Sigmoid colon (tissue), 7 donors: ENCODE measurements around the gene SIRPB2. TPM values are rescaled to one million over a fixed set of nuclear protein-coding genes. Genes with fewer than 3 reads are reported as not detected.

Experiments
- DNase-seq: peaks from one replicate; pipeline ENCODE4 v3.0.0-alpha.2; 2019
- H3K27ac ChIP-seq, 4 donors: fragments of 200-600 bp; sonication (generic); one replicate each; pipeline ENCODE4 v1.5.1; 2016 to 2019; ENCODE audit warnings: mild to moderate bottlenecking in 1 of 4
- H3K27me3 ChIP-seq, 3 donors: fragments of 200-600 bp; sonication (generic); one replicate each; pipeline ENCODE4 v1.5.1; 2019; ENCODE audit warnings: mild to moderate bottlenecking in 1 of 3
- H3K36me3 ChIP-seq, 4 donors: fragments of 200-600 bp; sonication (generic); one replicate each; pipeline ENCODE4 v1.5.1; 2016 to 2019
- H3K4me1 ChIP-seq, 4 donors: fragments of 200-600 bp; sonication (generic); one replicate each; pipeline ENCODE4 v1.5.1; 2017 to 2019
- H3K4me3 ChIP-seq, 4 donors: fragments of 200-600 bp; sonication (generic); one replicate each; pipeline ENCODE4 v1.5.1; 2017 to 2019; ENCODE audit warnings: mild to moderate bottlenecking in 2 of 4, moderate library complexity in 1 of 4
- H3K9me3 ChIP-seq, 4 donors: fragments of 200-600 bp in 3 of 4; sonication (generic) in 3 of 4; one replicate each; pipeline versions ENCODE4 v1.5.1 to v1.6.1; 2013 to 2019
- EP300 ChIP-seq, 4 donors: sonication (generic); formaldehyde crosslinking; IDR thresholded peaks; one replicate each; pipeline ENCODE4 v1.6.1; 2017; ENCODE audit warnings: antibody characterized with exemption in 4 of 4
- POLR2A ChIP-seq, 2 donors: fragments of 450-650 bp; IDR thresholded peaks; one replicate each; pipeline ENCODE4 v1.6.1; 2016; ENCODE audit warnings: antibody characterized with exemption in 2 of 2, mild to moderate bottlenecking in 2 of 2, moderate library complexity in 2 of 2
- POLR2AphosphoS5 ChIP-seq, 4 donors: sonication (generic); formaldehyde crosslinking; IDR thresholded peaks; one replicate each; pipeline ENCODE4 v1.6.1; 2017; ENCODE audit warnings: antibody characterized with exemption in 4 of 4
- WGBS, 2 donors: extraction: QIAGEN DNeasy Blood & Tissue Kit; methylation state at CpG; one replicate each; pipeline ENCODE4 v1.1.7; 2013; 5-methylcytosine and 5-hydroxymethylcytosine counted together
- intact Hi-C: fragments of 100-400 bp; cut with DNase I; formaldehyde crosslinking; loops from one replicate; pipeline ENCODE4 v1.15.1; 2023
- polyA plus RNA-seq, 3 donors: library from polyadenylated mRNA; stranded (reverse); fragments of 200-250 nt; gene quantifications; one replicate each; pipeline ENCODE4 v1.2.3, GENCODE V29; 2013
- total RNA-seq, 4 donors: library from RNA; depleted of rRNA; stranded (reverse); fragments of >200 nt; gene quantifications; one replicate each; pipeline ENCODE4 v1.1.0, GENCODE V29; 2016
- TF ChIP-seq, protein P1 (sequence below), 4 experiments: fragments of 450-650 bp in 3 of 4; fragments of 200-600 bp in 1 of 4; IDR thresholded peaks; one replicate each; pipeline ENCODE4 v1.5.1; 2016 to 2019; ENCODE audit warnings: antibody characterized with exemption in 4 of 4, mild to moderate bottlenecking in 3 of 4, moderate library complexity in 2 of 4
- donor health status: healthy with polysubstance abuse.
- donor health status: Bipolar disorder and iron deficiency.
- donor health status: healthy.

The SIRPB2 gene
- total and polyA plus RNA-seq, 7 donors: 1.2 to 10.2 (median 6.6) TPM

- intact Hi-C loops: no loop called here
- TF ChIP-seq, protein P1, sequence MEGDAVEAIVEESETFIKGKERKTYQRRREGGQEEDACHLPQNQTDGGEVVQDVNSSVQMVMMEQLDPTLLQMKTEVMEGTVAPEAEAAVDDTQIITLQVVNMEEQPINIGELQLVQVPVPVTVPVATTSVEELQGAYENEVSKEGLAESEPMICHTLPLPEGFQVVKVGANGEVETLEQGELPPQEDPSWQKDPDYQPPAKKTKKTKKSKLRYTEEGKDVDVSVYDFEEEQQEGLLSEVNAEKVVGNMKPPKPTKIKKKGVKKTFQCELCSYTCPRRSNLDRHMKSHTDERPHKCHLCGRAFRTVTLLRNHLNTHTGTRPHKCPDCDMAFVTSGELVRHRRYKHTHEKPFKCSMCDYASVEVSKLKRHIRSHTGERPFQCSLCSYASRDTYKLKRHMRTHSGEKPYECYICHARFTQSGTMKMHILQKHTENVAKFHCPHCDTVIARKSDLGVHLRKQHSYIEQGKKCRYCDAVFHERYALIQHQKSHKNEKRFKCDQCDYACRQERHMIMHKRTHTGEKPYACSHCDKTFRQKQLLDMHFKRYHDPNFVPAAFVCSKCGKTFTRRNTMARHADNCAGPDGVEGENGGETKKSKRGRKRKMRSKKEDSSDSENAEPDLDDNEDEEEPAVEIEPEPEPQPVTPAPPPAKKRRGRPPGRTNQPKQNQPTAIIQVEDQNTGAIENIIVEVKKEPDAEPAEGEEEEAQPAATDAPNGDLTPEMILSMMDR (IDR thresholded peaks at IDR 0.05): no peak
- TF ChIP-seq POLR2AphosphoS5 (IDR thresholded peaks at IDR 0.05) (no peak), EP300 (IDR thresholded peaks at IDR 0.05) (no peak), POLR2A (IDR thresholded peaks at IDR 0.05) (no peak)
- Histone ChIP-seq H3K9me3 (peaks cover 0 to 3% (median 0%) of the 10 kb centered on the region in 4 donors), H3K36me3 (peaks cover 73 to 100% (median 93%) of the 10 kb centered on the region in 4 donors), H3K4me3 (no peak overlapping the region), H3K4me1 (no peaks in the 10 kb centered on the region), H3K27me3 (no peaks in the 10 kb centered on the region), H3K27ac (no peak overlapping the region)
- no peak for DNase-seq
- WGBS, 2 donors: 92 to 94% methylated on average over 6 of the region's 6 CpGs
Observed at GRCh38 chr20:1449370-1449769, 41.9 kb downstream of the SIRPB2 start.

- Histone ChIP-seq H3K36me3 (peaks cover 76 to 100% (median 95%) of the 10 kb centered on the region in 4 donors), H3K4me1 (no peaks in the 10 kb centered on the region), H3K9me3 (peaks cover 0 to 3% (median 0%) of the 10 kb centered on the region in 4 donors), H3K27ac (no peak overlapping the region), H3K4me3 (no peak overlapping the region), H3K27me3 (no peaks in the 10 kb centered on the region)
- 82 to 90% methylated on average over 4 of the region's 4 CpGs for WGBS, 2 donors
- intact Hi-C loops: no loop called here
- DNase-seq: no peak
- TF ChIP-seq, protein P1 (IDR thresholded peaks at IDR 0.05): no peak
- no peak for TF ChIP-seq POLR2A (IDR thresholded peaks at IDR 0.05)
- TF ChIP-seq EP300 (IDR thresholded peaks at IDR 0.05): no peak
- TF ChIP-seq POLR2AphosphoS5 (IDR thresholded peaks at IDR 0.05): no peak
Observed at GRCh38 chr20:1448081-1448620, 43.1 kb downstream of the SIRPB2 start.

DNA sequence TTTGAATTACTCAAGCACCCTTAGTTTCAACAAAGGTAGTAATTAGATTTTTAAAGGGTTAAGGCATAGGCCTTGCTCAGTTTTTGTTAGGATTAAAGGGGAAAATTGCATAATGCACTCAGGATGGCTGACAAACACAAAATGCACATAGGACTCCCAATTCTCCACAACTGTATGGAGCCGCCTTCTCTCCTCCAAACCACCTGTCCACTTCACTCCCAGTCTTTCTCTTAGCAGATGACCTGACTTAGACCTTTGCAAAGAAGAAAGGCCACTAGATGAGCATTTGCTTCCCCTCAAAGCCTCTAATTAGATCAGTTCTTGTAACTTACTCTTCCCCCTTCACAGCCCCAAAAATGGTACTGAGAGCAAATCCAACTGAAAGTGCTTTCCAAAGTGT is 44.7 kb downstream of the SIRPB2 start:
- H3K36me3 ChIP-seq: peaks cover 60 to 100% (median 92%) of the 10 kb centered on the region in 4 donors

DNA sequence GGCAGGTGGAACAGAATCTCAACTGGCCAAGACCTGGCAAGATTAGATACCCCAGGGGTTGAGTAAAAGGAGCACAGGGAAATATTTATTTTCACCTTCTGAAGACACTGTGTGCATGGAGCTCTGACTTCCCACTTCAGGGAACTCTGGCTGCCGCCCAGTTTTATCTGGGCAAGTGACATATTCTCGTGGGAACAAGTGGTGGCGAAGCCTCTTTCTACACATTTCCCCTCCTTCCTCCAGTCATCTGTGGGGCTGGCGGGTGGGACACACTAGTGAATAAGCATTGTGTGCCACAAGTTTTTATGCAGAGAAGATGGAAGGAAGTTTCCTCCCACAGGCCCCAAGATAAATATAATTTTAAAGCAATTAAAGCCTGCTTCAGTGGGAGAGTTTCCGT is 48.1 kb downstream of the SIRPB2 start:
- Histone ChIP-seq H3K9me3 (no peaks in the 10 kb centered on the region), H3K4me1 (no peaks in the 10 kb centered on the region), H3K27me3 (no peaks in the 10 kb centered on the region), H3K36me3 (peaks cover 30 to 85% (median 65%) of the 10 kb centered on the region in 4 donors), H3K4me3 (no peak overlapping the region), H3K27ac (no peak overlapping the region)
- 72 to 81% methylated on average over 5 of the region's 5 CpGs for WGBS, 2 donors
- DNase-seq: no peak
- intact Hi-C loops: no loop called here
- no peak for TF ChIP-seq POLR2A (IDR thresholded peaks at IDR 0.05)
- TF ChIP-seq POLR2AphosphoS5 (IDR thresholded peaks at IDR 0.05): no peak
- no peak for TF ChIP-seq EP300 (IDR thresholded peaks at IDR 0.05)
- TF ChIP-seq, protein P1 (IDR thresholded peaks at IDR 0.05): no peak

More for the DNA sequence above, 44.7 kb downstream of the SIRPB2 start:
- intact Hi-C loops: no loop called here
- Histone ChIP-seq H3K4me1 (no peaks in the 10 kb centered on the region), H3K4me3 (no peak overlapping the region), H3K27me3 (no peaks in the 10 kb centered on the region), H3K27ac (no peak overlapping the region), H3K9me3 (peaks cover 0 to 3% (median 0%) of the 10 kb centered on the region in 4 donors)
- TF ChIP-seq EP300 (IDR thresholded peaks at IDR 0.05): no peak
- TF ChIP-seq, protein P1 (IDR thresholded peaks at IDR 0.05): no peak
- no peak for TF ChIP-seq POLR2A (IDR thresholded peaks at IDR 0.05)
- WGBS, 2 donors: 98 to 100% methylated on average over 1 of the region's 1 CpG
- no peak for DNase-seq

DNA sequence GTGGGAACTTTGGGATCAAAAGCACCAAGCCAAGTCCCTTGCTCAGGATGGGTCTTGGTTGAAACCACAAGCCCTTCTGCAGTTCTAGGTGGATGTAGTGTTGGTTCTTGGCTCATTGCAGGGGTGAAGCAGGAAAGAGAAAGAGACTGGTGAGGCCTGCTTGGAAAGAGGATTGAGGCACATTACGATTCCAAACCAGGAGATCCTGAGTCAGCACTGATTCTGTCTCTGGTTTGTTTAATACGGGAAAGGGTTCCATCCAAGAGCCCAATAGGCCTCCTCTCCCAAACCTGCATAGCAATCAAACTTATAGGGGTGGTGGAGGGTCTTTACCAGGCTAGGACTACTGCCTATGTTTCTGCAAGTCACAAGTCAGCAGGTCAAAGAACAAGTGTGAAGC is 48.9 kb downstream of the SIRPB2 start:
- Histone ChIP-seq H3K9me3 (no peaks in the 10 kb centered on the region), H3K4me1 (no peaks in the 10 kb centered on the region), H3K4me3 (no peak overlapping the region), H3K27me3 (no peaks in the 10 kb centered on the region), H3K27ac (no peak overlapping the region), H3K36me3 (peaks cover 29 to 77% (median 57%) of the 10 kb centered on the region in 4 donors)
- DNase-seq: no peak
- intact Hi-C loops: no loop called here
- TF ChIP-seq POLR2AphosphoS5 (IDR thresholded peaks at IDR 0.05) (no peak), EP300 (IDR thresholded peaks at IDR 0.05) (no peak), POLR2A (IDR thresholded peaks at IDR 0.05) (no peak)
- TF ChIP-seq, protein P1 (IDR thresholded peaks at IDR 0.05): no peak
- 88 to 95% methylated on average over 2 of the region's 2 CpGs for WGBS, 2 donors
